Activated naive CD4-positive, alpha-beta T cell (primary cell): ENCODE data around the gene MROH9.

ENCODE experiments used
- DNase-seq, 4 experiments: peaks; one replicate each; lab custom pipeline; 2025; lab: John Stamatoyannopoulos, UW

MROH9 gene

DNA sequence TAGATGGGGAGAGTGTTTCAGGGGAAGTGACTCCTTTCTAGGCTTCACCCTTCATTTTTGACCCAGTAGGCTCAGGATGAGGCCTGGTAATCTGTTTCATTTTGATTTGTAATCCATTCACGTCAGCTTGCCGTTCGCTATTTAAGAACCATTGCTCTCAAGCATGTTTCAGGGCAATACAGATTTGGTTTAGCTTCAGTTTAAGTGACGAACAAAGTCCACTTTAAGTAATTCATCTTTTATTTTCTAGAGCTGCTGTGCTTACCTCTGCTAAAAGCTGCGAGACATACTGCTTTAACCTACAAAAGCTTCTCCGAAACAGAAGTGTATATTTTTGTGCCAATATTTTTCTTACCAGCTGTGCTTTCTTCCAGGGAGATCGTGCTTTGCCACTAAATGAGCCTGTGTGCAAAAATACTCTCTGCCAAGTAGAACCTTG is 146.4 kb downstream of the MROH9 start:
- no peak for DNase-seq

DNA sequence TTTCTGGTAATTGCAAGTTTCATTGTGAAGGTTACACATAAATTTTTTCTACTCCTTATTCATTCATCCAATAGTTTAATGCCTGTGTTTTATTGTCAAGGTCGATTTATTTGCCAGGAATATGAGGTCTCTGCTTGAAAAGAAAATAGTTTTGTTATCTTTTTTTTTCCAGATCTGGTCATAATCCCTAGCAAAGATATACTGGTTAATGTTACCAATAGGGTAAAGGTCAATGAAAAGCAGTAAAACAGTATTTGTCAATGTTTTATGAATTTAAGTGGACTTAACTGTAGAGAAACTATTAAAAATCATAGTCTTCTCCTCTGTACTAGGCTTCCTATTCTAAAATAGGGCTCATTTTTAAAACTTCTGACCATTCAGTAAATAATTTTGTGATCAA is 147.3 kb downstream of the MROH9 start:
- no peak for DNase-seq

DNA sequence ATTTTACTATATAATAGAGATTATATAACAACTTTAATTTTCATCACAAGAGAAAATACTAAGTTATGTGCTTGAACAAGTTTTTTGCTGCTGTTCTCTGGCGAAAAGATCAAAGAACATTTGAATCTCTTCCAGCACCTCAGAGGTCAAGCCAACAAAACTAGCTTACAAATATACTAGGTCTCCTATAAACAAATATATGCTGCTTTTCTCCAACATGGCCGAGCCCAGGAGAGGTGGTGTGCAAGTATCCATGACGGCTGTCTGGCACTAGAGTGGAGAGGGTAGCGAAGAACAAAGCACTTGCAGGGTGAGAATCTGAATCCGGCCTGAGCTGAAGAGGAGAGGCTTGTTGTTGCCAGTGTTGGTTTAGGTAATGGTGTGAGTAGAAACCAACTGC is 147.9 kb downstream of the MROH9 start:
- no peak for DNase-seq

DNA sequence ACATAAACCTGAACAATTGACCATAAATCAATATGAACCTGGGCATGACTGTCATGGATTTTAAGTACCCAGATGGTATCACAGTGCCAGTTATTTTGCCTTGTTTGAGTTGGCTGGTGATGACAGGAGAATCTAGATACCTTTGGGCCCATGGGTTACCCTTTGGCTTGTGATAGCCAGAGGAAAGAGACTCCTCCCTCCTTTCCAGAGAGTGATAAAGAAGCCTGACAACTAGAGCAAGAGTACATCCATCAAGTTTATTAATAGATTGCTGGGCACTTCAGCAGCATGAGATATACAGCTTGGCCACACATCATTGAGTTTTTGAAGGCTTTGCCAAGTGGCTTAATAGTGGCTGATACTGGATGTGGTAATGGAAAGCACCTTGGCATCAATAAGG is 148.8 kb downstream of the MROH9 start:
- DNase-seq, result no peak

DNA sequence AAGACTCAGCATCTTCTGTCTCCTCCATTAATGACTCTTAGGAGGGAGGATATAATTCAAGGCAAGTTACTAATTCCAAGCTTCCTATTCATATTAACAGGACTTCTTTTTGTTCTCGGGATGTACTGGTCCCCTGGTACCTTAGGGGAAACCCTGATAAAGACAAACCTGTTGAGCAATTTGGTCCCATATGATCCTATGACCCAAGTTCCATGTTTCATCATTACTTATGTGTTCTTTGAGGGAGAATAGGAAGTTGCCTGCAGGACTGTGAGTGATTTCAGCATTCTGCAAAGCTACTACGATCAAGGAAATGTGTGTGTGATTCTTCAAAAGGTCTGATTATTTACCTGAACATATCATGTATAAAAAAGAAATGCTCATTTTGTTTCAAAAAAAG is 149.5 kb downstream of the MROH9 start:
- no peak for DNase-seq

DNA sequence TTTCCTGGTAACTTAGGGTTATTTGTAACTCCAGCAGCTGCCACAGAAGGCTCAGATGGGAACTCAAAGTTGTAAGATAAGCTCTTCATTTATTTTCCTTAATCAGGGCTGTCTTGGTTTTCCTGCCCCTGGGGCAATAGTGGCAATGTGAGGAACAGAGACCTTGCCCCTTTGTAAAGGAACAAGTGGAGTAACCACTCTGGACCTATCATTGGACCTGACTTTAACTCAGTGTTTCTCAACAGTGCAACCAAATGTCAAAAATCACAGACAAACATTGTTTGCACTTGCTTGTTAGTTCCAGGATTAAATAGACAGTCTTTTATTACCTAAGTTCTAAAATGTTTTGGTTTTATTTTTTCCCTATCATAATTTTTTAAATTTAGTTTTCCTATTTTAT is 152.6 kb downstream of the MROH9 start:
- no peak for DNase-seq

DNA sequence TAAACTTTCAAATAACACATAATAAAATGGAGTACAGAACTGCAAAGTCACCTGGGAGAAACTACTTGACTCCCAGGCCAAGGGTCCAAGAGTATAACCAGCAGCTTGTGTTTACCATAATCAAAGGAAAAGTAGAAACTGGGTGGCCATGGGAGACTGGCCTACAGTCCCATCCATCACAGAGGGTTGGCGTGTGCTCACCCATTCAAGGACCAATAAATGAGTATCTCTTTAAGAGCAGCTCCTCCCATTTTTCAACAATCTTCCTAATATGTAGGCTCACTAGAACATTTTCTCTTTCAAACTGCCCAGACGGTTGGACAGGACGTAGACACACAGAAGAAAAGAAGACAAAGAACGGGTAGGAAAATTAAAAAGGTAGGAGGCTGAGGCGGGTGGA is 155.3 kb downstream of the MROH9 start, which contains the start of gene FMO3:
Gene FMO3 (plus strand): TSS at position 302 of the 400 bp plus-strand sequence. CDS start 1,754 bp downstream, outside the sequence.
- no peak for DNase-seq

DNA sequence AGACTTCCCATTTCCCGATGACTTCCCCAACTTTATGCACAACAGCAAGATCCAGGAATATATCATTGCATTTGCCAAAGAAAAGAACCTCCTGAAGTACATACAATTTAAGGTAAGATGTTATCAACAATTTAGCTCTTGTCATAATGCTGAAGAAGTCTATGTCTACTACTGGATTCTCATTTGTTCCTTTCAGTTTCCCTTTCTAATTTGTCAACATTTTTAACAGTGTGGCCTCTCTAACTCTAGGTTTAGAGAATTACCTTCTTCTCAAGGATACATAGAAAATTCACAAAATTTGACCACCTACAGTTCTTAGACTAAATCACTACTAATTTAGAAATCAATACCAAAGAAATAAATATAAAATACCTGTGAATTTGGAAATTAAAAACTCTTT is 168.5 kb downstream of the MROH9 start:
- no peak for DNase-seq

DNA sequence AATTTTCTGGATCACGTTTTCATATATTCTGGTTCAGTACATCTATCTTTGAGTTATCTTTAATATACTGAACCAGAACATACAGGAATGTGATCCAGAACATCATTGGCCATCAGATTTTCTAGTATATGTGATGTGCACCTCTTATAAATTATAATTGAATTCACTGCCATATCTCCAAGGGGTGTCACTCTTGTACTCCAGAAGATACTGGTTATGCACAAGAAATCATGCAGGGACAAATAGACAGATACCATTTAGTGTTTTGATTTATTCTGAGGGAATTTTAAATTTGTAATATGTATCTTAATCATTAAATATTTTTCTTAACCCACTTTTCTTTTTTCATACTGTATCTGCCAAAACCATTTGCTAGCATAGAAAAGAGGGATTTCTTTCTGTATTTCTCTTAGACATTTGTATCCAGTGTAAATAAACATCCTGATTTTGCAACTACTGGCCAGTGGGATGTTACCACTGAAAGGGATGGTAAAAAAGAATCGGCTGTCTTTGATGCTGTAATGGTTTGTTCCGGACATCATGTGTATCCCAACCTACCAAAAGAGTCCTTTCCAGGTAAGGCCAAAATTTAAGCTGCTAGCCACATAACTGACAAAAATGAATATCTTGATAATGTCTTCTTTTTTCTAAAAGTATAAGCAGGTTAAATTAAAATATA is 172.1 kb downstream of the MROH9 start:
- no peak for DNase-seq

DNA sequence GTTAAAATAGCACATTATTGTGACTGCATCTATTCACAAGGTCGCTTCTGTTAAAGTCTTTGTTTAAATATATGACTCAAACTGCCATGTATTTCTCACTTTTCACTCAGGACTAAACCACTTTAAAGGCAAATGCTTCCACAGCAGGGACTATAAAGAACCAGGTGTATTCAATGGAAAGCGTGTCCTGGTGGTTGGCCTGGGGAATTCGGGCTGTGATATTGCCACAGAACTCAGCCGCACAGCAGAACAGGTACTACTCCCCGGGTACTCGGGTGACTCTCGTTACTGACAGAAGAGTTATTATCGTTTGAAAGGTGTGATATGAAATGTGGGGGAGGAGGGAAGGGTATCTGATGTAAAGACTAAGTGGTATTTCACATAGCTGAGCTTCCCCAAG is 172.6 kb downstream of the MROH9 start:
- no peak for DNase-seq

DNA sequence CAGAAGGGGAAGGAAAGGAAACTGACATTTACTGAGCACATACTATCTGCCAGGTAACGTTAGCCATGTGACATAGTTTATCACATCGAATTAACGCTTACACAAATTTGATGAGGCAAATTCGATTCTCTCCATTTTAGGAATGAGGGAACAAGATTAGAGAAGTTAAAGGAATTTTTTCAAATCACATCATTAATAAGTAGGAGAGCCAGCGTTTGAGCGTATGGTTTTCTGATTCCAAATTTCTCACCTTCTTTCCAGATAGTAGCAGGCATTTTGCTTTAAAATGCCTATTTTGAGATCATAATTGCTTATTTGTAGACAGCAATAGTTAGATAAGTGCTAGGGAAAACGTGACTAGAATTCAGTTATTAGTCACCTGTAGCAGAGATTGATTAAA is 174.6 kb downstream of the MROH9 start:
- no peak for DNase-seq

DNA sequence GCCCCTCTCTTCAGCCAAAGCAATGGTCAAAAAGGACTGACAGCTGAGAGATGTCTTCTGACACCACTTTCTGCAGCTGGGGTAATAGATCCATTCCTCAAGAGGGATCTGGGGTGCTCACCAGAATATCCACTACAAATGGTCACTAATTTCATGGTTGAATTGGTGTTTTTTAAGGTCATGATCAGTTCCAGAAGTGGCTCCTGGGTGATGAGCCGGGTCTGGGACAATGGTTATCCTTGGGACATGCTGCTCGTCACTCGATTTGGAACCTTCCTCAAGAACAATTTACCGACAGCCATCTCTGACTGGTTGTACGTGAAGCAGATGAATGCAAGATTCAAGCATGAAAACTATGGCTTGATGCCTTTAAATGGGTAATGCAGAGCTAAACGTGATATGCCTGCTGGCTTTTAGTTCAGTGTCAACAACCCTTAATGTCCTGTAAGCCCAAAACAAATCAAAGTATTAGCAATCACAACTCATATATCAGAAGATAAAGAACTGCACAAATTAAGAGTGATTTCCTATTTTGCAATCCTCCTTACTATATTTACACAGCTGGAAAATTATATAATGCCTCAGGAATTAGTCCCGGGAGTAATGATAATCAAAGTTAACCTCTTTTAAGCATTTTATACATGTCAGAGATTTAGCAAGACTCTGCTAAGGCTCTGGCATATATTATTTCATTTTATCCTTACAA is 175.4 kb downstream of the MROH9 start:
- DNase-seq, result no peak

DNA sequence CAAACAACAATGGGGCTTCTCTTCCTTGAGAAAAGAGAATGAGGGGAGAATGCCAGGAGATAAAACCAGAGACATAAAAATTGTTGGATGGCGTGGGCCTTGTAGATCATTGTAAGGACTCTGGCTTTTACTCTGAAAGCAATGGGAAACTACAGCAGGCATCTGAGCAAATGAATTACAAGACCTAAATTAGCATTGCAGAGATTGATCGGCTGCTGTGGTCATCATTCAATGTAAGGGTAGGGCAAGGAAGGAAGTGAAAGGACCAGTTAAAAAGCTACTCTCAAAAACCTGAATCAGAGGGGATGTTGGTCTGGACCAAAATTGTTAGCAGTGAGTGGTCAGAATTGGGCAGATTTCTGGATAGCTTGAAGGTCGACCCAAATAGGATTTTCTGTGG is 176.8 kb downstream of the MROH9 start:
- DNase-seq, result no peak

DNA sequence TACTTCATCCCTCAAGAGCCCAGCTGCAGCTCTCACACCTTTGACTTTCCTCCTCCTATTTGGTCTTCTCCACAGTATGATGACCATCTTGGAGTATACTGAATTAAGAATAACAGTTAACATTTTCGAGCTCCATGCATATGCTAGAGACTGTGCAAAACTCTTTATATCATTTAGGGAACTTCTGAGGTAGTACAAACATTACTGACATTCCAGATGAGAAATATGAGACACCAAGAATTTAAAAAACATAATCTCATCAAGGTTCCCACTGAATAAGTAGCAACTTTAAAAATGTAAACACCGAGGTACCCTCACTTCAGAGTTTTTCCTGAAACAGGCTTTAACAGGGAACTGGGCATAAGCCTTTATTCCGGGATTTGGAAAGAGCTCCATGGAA is 178.0 kb downstream of the MROH9 start:
- no peak for DNase-seq
